Raji (cell line): ENCODE measurements around the gene DCTD.

ENCODE experiments used
- POLR2A ChIP-seq: IDR thresholded peaks from 2 replicates; pipeline ENCODE4 v1.6.1; 2011; ENCODE audit warnings: low read depth, low read length, control low read depth; ENCODE audit not compliant: insufficient read depth

Gene DCTD

DNA sequence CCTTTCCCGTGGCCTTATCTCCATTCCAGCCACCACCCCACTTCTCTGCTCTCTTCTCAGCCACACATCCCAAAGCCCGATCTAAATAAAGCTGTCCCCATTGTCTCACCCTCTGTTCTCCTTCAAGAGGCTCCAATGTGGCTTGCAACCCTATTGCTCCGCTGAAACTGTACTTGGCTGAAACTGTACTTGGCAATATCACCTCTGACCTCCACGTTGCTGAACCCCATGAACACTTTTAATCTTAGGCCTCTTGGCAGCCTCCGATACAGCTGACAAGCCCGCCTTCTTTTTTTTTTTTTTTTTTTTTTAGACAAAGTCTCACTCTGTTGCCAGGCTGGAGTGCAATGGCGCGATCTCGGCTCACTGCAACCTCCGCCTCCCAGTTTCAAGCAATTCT is 12.1 kb downstream of the DCTD start:
- TF ChIP-seq POLR2A: no peak

- TF ChIP-seq POLR2A: no peak
These were observed 12.9 kb downstream of the DCTD start for GRCh38 chr4:182904211-182904761.

DNA sequence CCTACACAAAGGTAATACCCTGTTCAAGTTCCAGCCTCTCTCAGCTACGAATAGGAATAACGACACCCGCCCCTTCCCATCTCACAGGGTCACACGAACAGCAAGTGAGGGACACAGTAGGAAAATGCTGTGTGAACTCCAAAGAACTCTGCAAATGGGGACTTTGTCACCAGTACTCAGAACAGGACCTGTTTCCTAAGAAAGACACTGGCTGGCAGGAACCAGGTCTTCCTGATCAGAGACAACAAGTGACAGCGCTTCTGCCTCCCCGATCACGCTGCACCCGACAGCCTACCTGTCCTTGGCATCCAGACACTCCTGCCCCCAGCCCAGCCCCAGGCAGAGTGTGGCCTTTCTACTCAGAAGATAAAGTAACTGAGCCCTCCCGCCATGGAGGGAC is 14.2 kb downstream of the DCTD start:
- TF ChIP-seq POLR2A: no peak

GRCh38 chr4:182901337-182901736 is 15.8 kb downstream of the DCTD start:
- TF ChIP-seq POLR2A: no peak

GRCh38 chr4:182898479-182898799 is 18.7 kb downstream of the DCTD start:
- TF ChIP-seq POLR2A: no peak

DNA sequence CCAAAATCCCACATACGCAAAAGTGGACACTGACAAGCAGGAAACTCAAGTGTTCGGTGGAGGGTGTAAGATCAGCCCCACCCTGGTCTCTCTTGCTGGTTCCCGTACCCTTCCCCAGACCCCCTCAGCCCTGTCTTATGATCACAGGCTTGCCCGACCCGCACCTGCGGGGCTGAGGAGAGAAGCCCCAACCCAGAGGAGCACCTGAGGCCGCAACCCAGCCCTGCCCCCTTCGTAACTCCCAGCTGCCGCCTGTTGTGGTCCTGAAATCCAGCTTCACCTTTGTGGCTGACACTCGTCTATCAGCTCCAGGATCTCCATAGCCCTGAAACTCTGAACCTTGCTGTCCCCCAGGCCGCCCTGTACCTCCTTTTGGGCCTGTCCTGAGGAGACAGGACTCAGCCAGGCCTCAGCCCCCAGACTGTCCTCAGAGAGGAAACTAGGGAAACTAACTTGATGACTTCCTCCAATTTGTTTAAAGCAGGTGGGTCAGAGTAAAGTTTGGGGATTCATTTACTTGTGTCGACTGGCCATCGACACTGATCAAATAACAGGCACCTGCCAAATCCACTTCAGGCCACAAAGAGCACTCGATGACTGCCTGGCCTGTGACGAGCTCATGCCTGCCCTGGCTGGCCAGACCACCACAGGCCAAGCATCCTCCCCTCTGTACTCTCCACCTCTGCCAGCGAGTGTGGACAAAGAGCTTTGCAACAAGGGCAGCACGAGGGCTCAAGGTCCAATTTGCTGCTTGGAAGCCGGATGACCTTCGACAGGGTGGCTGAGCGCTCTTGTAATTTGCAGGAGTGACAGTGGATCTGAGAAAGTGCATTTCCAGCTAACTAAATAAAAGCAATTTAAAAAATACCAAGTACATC is 19.3 kb downstream of the DCTD start:
- no peak for TF ChIP-seq POLR2A

GRCh38 chr4:182896421-182896820 is 20.8 kb downstream of the DCTD start:
- no peak for TF ChIP-seq POLR2A

DNA sequence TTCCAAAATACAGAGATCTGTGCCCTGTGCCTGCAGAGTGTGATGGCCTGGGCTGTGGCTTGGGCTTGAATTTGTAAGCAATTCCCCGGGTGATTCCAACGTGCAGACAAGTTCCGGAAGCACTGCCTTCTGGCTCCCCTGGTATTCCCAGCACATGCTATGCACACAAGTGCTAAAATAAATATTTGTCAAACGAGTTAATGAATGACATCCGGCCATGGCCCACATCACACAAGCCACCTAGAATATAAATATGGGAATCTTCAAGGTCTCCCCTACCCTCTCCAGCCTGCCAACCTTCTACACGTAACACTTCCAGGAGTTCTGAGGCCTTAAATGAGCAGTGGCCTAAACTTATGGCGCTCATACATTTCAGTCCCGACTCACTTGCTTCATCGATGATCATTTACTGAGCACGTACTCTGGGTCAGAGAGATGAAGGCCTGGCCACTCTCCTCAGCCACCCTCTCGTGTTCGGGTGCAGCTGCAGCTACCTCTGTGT is 21.3 kb downstream of the DCTD start:
- TF ChIP-seq POLR2A: no peak

DNA sequence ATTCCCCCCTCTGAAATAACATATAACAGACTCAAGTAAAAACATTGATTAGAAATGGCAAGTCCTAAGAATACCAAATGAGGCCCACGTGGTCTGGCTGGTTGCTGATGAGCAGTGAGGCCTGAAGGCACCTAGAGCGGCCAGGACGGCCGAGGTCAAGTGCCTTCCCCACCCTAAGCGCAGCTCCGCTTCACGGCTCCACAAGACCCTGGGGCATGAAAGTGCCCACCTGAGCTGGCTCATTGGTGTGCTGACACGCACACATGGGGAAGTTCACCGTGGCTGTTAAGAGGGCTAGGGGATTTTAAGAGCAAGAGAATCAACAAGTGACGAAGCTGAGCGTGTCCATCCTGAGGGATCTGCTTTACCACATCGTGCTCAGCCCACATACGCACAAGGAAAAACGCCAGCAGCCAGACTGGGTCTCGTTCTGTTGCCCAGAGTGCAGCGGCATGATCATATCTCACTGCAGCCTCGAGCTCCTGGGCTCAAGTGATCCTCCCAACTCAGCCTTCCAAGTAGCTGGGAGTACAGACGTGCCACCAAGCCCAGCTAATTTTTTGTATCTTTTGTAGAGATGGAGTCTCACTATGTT is 22.4 kb downstream of the DCTD start:
- no peak for TF ChIP-seq POLR2A

DNA sequence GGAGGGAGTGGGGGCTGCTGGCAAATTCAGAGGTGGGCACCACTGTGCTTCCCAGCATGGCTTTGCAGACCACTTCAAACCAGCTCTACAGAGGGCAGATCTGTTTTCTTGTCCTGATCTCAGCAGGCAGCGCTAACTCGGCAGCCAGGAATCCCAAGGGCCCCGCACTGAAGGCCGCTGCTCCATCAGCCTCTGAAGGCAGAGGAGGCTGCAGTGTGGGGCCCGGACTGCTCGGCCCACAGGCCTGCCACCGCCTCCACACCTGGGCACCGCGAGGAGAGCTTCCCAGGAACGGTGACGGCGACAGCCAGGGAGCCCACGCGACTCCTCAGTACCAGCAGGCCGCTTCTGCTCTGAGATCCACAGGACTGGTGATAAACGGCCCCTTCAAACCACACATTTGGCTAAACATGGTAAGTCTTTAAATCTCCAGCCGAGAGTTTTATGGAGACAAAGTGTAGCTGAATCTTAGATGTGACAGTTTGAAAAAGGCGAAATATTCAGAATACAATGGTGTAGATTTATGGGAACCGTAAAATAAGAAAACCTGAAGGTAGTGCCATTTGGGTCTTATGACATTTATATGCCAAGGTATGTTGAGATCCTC is 23.6 kb downstream of the DCTD start:
- no peak for TF ChIP-seq POLR2A

- no peak for TF ChIP-seq POLR2A
These were observed 24.1 kb downstream of the DCTD start for GRCh38 chr4:182893047-182893446.

- no peak for TF ChIP-seq POLR2A
These were observed 27.0 kb downstream of the DCTD start for GRCh38 chr4:182890202-182890601.

DNA sequence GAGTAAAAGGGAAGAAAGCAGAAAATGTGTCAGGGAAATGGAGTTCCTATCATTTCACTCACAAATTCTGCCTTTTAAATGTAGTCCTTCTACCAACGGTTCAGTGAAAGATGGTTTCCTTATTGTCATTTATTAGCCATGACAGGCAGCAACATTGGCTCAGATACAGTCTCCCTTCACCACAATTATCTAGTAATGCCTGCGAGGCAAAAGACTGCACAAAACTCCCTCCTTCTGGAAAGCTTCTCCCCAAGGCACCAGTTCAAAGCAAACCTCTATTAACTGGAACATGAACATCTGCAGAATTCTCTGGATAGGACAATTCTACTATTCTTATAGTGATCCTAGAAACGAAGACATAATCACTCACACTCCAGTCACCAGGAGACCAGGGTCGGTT is 28.3 kb downstream of the DCTD start:
- TF ChIP-seq POLR2A: no peak

DNA sequence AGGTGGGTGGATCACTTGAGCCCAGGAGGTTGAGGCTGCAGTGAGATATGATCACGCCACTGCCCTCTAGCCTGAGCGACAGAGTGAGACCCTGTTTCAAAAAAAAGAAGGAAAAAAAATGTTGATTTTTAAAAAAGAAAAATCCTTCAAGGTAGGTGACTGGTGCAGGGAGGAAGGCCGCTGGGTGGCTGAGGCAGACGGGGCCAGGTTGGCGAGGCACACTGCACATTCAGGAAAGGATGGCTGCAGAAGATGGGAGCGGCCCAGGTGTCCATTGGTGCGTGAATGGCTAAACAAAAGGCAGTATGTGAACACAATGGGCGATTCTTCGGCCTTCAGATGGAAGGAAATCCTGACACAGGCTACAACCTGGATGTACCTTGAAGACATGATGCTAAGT is 30.4 kb downstream of the DCTD start:
- TF ChIP-seq POLR2A: no peak

GRCh38 chr4:182886205-182886604 is 31.0 kb downstream of the DCTD start:
- TF ChIP-seq POLR2A: no peak

DNA sequence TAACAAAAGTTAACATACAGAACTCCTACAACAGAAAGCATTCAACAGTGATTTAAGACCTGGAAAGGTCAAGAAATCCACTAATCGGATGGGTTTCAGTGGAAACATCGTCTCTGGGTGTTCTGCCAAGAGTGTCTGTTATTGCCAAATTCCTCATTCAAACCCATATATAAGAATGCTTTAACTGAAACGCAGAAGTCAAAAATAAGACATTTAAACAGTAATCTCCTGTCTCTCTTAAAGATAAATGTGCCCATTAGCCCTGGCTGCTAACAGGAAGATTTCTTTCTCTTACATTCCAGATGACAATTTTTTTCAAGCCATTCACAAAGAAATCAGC is 31.5 kb downstream of the DCTD start:
- TF ChIP-seq POLR2A: no peak

DNA sequence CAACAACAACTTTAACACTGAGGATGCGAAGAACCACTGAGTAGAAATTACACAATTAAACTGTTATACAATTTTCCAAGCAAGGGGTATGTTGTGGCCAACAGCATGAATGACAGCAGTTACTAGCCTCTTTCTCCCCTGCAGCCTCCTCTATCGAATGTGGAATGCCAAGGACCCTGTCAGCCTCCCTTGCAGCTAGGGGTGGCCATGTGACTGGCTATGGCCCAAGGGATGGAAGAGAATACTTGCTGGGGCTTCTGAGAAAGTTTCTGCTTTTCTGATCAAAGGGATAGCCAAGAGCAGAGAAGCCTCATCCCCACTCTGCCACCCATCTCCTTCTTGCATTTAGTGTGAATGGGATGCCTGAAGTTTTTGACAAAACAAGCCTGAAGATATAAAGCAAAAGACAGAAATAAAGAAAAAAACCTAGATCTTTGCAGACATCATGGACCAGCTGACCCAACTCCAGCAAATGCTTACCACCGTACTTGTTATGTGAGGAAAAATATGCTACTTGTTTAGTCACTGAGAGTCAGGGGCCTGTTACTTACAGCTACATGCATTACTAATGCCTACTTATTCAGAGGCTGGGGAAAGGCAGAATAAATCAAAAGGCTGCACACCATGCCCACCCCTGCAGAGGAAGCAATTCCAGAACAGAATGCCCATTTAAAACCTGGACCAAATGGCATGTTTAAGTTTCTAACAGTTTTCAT is 32.0 kb downstream of the DCTD start:
- no peak for TF ChIP-seq POLR2A
